AG04450 (cell line): Measurements from ENCODE around the gene BIRC7. TPM values are rescaled to one million over a fixed set of nuclear protein-coding genes. Genes with fewer than 3 reads are reported as not detected.

ENCODE experiments used
- CTCF ChIA-PET: fragments of 300-600, 350-600 bp; formaldehyde crosslinking; extraction: SDS; loops from one replicate; lab custom pipeline; 2022; ENCODE audit warnings: antibody characterized with exemption, inconsistent platforms; lab: Charles Lee
- POLR2A ChIA-PET: fragments of 350-600 bp; formaldehyde crosslinking; extraction: SDS; loops from one replicate; lab custom pipeline; 2021; ENCODE audit warnings: antibody characterized with exemption, inconsistent platforms; lab: Yijun Ruan, JAX
- DNase-seq: peaks from one replicate; pipeline ENCODE4 v3.0.0-alpha.2; 2011; ENCODE audit warnings: low read depth, low spot score
- H3K27ac ChIP-seq: one replicate; pipeline ENCODE4 v1.5.1; 2012; ENCODE audit warnings: low read depth, low read length, control low read depth
- H3K27me3 ChIP-seq: one replicate; pipeline ENCODE4 v1.6.0; 2012; ENCODE audit warnings: low read length; ENCODE audit not compliant: control insufficient read depth, insufficient read depth
- H3K4me3 ChIP-seq: 2 replicates; pipeline ENCODE4 v1.5.1; 2011; ENCODE audit warnings: mild to moderate bottlenecking, low read depth, low read length, control low read depth
- H3K9me3 ChIP-seq: 2 replicates; pipeline ENCODE4 v1.5.1; 2012; ENCODE audit warnings: low read length; ENCODE audit not compliant: control insufficient read depth, insufficient read depth
- polyA plus RNA-seq: library from polyadenylated mRNA; depleted of rRNA; stranded (reverse); fragments of >200 nt; gene quantifications from 2 replicates; pipeline ENCODE4 v1.2.3, GENCODE V29; 2011
- TF ChIP-seq, protein P1 (sequence below): IDR thresholded peaks from 2 replicates; pipeline ENCODE4 v1.5.1; 2011; ENCODE audit warnings: low read depth, low read length, control low read depth, inconsistent platforms

The BIRC7 gene
- polyA plus RNA-seq, 1 experiment = not detected

GRCh38 chr20:63274381-63275228 is 38.9 kb downstream of the BIRC7 start:
- H3K27ac ChIP-seq = no peak overlapping the region
- TF ChIP-seq, protein P1, sequence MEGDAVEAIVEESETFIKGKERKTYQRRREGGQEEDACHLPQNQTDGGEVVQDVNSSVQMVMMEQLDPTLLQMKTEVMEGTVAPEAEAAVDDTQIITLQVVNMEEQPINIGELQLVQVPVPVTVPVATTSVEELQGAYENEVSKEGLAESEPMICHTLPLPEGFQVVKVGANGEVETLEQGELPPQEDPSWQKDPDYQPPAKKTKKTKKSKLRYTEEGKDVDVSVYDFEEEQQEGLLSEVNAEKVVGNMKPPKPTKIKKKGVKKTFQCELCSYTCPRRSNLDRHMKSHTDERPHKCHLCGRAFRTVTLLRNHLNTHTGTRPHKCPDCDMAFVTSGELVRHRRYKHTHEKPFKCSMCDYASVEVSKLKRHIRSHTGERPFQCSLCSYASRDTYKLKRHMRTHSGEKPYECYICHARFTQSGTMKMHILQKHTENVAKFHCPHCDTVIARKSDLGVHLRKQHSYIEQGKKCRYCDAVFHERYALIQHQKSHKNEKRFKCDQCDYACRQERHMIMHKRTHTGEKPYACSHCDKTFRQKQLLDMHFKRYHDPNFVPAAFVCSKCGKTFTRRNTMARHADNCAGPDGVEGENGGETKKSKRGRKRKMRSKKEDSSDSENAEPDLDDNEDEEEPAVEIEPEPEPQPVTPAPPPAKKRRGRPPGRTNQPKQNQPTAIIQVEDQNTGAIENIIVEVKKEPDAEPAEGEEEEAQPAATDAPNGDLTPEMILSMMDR = no peak
- H3K27me3 ChIP-seq = no peaks in the 10 kb centered on the region
- H3K4me3 ChIP-seq = peak overlapping the region; percentile 49
- no peaks in the 10 kb centered on the region for H3K9me3 ChIP-seq
- no peak for DNase-seq
- ChIA-PET POLR2A (no interaction called here), CTCF (interaction anchor here (0.6 to 0.7 kb wide), 2 partner anchors 49 to 219 kb away, joined by 3 read pairs; no protein-coding TSS in a partner anchor)

- H3K9me3 ChIP-seq = no peaks in the 10 kb centered on the region
- ChIA-PET CTCF (no interaction called here), POLR2A (no interaction called here)
- no peak for DNase-seq
- H3K4me3 ChIP-seq = no peak overlapping the region
- no peak overlapping the region for H3K27ac ChIP-seq
- TF ChIP-seq, protein P1 = no peak
- H3K27me3 ChIP-seq = no peaks in the 10 kb centered on the region
Measured at GRCh38 chr20:63275825-63276224, 40.1 kb downstream of the BIRC7 start.

- no peak overlapping the region for H3K4me3 ChIP-seq
- DNase-seq = no peak
- no peaks in the 10 kb centered on the region for H3K27me3 ChIP-seq
- H3K27ac ChIP-seq = no peak overlapping the region
- CTCF ChIA-PET = interaction anchor here (2.7 kb wide), 1 partner anchor 54 kb away, joined by 11 read pairs; no protein-coding TSS in a partner anchor
- POLR2A ChIA-PET = interaction anchor here (0.6 kb wide), 1 partner anchor 8 kb away, joined by 4 read pairs; no protein-coding TSS in a partner anchor
- TF ChIP-seq, protein P1 = no peak
- no peaks in the 10 kb centered on the region for H3K9me3 ChIP-seq
Measured at GRCh38 chr20:63276956-63277355, 41.3 kb downstream of the BIRC7 start.

DNA sequence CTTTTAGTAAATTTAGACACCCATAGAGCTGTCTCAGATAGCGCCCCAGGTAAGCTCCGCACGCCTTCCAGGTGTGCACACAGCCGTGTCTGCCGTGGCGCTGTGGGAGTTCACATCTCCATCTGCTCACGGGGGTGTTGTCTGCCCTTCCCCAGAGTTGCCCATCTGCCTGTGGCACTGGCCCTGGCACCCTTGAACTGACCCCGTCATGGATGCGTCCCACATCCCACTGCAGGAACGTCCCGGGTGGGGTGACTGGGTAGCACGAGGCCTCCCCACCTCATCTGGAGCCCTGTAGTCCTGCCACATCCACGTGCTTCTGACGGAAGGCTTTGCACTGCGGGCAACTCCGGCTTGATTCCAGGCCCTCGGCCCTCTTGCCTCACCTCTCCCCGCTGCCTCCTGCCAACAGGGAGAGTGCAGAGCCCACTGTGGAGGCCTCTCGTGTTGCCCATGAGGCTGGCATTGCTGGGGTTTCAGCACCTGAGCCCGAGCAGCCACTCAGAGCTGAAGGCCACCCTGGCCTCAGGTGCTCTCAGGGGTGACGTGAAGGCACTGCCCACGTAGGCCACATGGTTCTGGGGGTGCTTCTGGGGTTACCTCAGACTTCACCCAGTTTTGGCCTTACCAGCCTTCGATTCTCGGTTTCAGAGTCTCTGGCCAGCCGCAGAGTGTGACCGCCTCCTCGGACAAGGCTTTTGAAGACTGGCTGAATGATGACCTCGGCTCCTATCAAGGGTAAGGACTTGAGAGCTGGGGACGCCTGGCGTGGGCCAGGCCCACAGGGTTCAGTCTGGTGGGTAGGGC is 42.0 kb downstream of the BIRC7 start:
- Histone ChIP-seq H3K4me3 (no peak overlapping the region), H3K27me3 (no peaks in the 10 kb centered on the region), H3K9me3 (no peaks in the 10 kb centered on the region), H3K27ac (no peak overlapping the region)
- CTCF ChIA-PET = interaction anchor here (2.7 kb wide), 1 partner anchor 54 kb away, joined by 11 read pairs; no protein-coding TSS in a partner anchor
- POLR2A ChIA-PET = no interaction called here
- DNase-seq = no peak
- TF ChIP-seq, protein P1 = no peak
